Non-pigmented ciliary epithelial cell (primary cell): ENCODE results near the gene GASK1B.

ENCODE experiments used
- DNase-seq: peaks from one replicate; pipeline ENCODE4 v3.0.0-alpha.2; 2010; ENCODE audit warnings: low read depth

The GASK1B gene

GRCh38 chr4:158134222-158134621 lies 38.6 kb downstream of the GASK1B start:
- DNase-seq = no peak

- no peak for DNase-seq
These were observed 39.3 kb downstream of the GASK1B start for GRCh38 chr4:158133551-158133950.

GRCh38 chr4:158131027-158131426 lies 41.8 kb downstream of the GASK1B start:
- no peak for DNase-seq

DNA sequence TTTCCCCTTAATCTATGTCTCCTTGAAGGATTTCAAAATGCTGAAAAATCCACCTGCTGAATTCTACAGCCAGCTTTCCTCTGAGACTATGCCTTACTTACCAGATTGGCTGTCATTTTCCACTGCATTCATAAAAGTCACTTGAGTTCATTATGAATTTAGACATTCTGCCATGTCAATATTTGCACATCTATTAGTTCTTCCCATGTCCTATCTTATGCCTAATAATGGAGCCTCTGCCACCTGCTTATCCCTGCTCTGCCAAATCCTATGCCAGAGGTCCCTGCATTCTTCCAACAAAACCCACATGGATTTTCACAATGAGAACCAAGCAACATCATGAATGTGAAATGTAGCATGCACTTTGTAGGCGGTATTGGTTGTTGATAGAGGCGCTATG lies 42.6 kb downstream of the GASK1B start:
- DNase-seq = no peak

GRCh38 chr4:158129694-158130093 lies 43.1 kb downstream of the GASK1B start:
- no peak for DNase-seq

DNA sequence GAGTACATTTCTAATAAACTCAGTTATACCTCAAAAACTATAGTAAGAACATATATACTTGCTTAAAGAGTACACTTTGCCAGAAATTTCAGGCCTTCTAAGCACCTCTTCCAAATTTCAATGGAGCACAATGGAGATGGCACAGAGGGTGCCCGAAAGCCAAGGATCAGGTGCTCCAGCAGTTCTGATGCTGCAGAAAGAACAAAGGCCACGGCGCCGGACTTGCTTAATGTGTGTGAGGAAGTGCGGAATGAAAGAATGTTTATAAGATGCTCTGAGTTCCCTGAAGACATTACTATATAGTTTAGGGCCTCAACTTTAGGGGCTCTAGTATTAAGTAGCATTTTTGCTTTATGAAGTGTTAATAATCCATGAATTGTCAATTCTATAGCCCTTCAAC lies 44.3 kb downstream of the GASK1B start:
- no peak for DNase-seq

- no peak for DNase-seq
These were observed 47.5 kb downstream of the GASK1B start for GRCh38 chr4:158125310-158125709.
